PC-9 (cell line): ENCODE data around the gene AUH. TPM values are rescaled to one million over a fixed set of nuclear protein-coding genes. Genes with fewer than 3 reads are reported as not detected.
"Not testable (repeated sequence)": the region's sequence is repeated elsewhere in the genome, so short reads cannot be mapped to it uniquely, and the experiment has no call there.

ENCODE experiments used
- BruUV-seq: library from RNA; stranded (reverse); fragments of 400-500 nt; replicated peaks from 2 replicates; lab custom pipeline; 2021; lab: Mats Ljungman, UMichigan
- CTCF ChIA-PET: fragments of 300-600 bp; sonication (Branson Sonifier 250); formaldehyde crosslinking; loops from one replicate; lab custom pipeline; 2022; ENCODE audit warnings: antibody characterized with exemption; lab: Charles Lee
- POLR2A ChIA-PET: fragments of 300-600 bp; sonication (Branson Sonifier 250); formaldehyde crosslinking; loops from one replicate; lab custom pipeline; 2022; ENCODE audit warnings: antibody characterized with exemption; ENCODE audit not compliant: unreplicated experiment; lab: Charles Lee
- DNase-seq, 2 experiments: peaks; one replicate each; pipeline versions ENCODE4 v3.0.0 to v3.0.0-alpha.2; 2015 to 2022; ENCODE audit warnings: mixed read lengths in 1 of 2
- H2AFZ ChIP-seq: fragments of 200-600 bp; sonication (generic); 2 replicates; pipeline ENCODE4 v1.8.1; 2017; ENCODE audit warnings: antibody characterized with exemption
- H3F3A ChIP-seq: fragments of 200-600 bp; sonication (generic); 2 replicates; pipeline ENCODE4 v1.8.1; 2017; ENCODE audit warnings: antibody characterized with exemption, mild to moderate bottlenecking, low read depth; ENCODE audit not compliant: insufficient read depth
- H3K27ac ChIP-seq: fragments of 200-600 bp; sonication (generic); 2 replicates; pipeline ENCODE4 v1.6.1; 2016; ENCODE audit warnings: mixed run types
- H3K27me3 ChIP-seq: fragments of 200-600 bp; sonication (generic); 2 replicates; pipeline ENCODE4 v1.6.1; 2016; ENCODE audit warnings: low read depth, mixed run types; ENCODE audit not compliant: insufficient read depth
- H3K36me3 ChIP-seq: fragments of 200-600 bp; sonication (generic); 2 replicates; pipeline ENCODE4 v1.6.1; 2016; ENCODE audit warnings: low read depth, mixed run types
- H3K4me1 ChIP-seq: fragments of 200-600 bp; sonication (generic); replicated peaks from 2 replicates; pipeline ENCODE4 v1.6.1; 2016; ENCODE audit warnings: mixed run types; ENCODE audit not compliant: insufficient read depth
- H3K4me2 ChIP-seq: fragments of 200-600 bp; sonication (generic); 2 replicates; pipeline ENCODE4 v1.6.1; 2017; ENCODE audit warnings: mixed run types
- H3K4me3 ChIP-seq: fragments of 200-600 bp; sonication (generic); 2 replicates; pipeline ENCODE4 v1.6.1; 2016; ENCODE audit warnings: mixed run types
- H3K79me2 ChIP-seq: fragments of 200-600 bp; sonication (generic); 2 replicates; pipeline ENCODE4 v1.6.1; 2017; ENCODE audit warnings: low read depth, mixed run types
- H3K9me2 ChIP-seq: fragments of 200-600 bp; sonication (generic); 2 replicates; pipeline ENCODE4 v1.8.1; 2017; ENCODE audit warnings: mild to moderate bottlenecking; ENCODE audit not compliant: insufficient read depth
- H3K9me3 ChIP-seq: fragments of 200-600 bp; sonication (generic); 2 replicates; pipeline ENCODE4 v1.8.1; 2016; ENCODE audit warnings: low read depth; ENCODE audit not compliant: insufficient read depth
- H4K20me1 ChIP-seq: fragments of 200-600 bp; sonication (generic); 2 replicates; pipeline ENCODE4 v1.8.1; 2017; ENCODE audit not compliant: insufficient read depth
- CTCF ChIP-seq: fragments of 200-600 bp; sonication (generic); conservative IDR thresholded peaks from 2 replicates; pipeline ENCODE4 v1.6.1; 2017; ENCODE audit warnings: mixed run types, antibody characterized with exemption, mild to moderate bottlenecking, moderate library complexity
- EZH2 ChIP-seq: fragments of 200-600 bp; sonication (generic); IDR thresholded peaks from 2 replicates; pipeline ENCODE4 v1.8.0; 2017; ENCODE audit warnings: antibody characterized with exemption, low read depth
- intact Hi-C: fragments of 100-400 bp; cut with micrococcal nuclease; formaldehyde crosslinking; loops from one replicate; pipeline ENCODE4 v1.10.0; 2022; ENCODE audit not compliant: unreplicated experiment
- total RNA-seq: library from RNA; stranded (reverse); gene quantifications from 2 replicates; pipeline ENCODE4 v1.2.3, GENCODE V29; 2021

AUH gene
- total RNA-seq, 1 experiment from 2014 or later, result 24.9 TPM

- intact Hi-C loops, result no loop called here
- H3K36me3 ChIP-seq, result no peaks in the 10 kb centered on the region
- CTCF ChIA-PET, result no interaction called here
- POLR2A ChIA-PET, result no interaction called here
- peaks cover 8% of the 10 kb centered on the region; the same call in 1 of the 2 replicates for H3F3A ChIP-seq
- H2AFZ ChIP-seq, result no peak overlapping the region
- BruUV-seq, result no TSS peak
- no peak overlapping the region for H3K27ac ChIP-seq
- H3K9me3 ChIP-seq, result peaks cover 14% of the 10 kb centered on the region; the same call in 1 of the 2 replicates
- H3K27me3 ChIP-seq, result no peaks in the 10 kb centered on the region
- H3K4me3 ChIP-seq, result no peak overlapping the region
- TF ChIP-seq EZH2 (no peak), CTCF (no peak)
- no peaks in the 10 kb centered on the region for H4K20me1 ChIP-seq
- peaks cover 21% of the 10 kb centered on the region for H3K4me1 ChIP-seq
- no peak overlapping the region for H3K4me2 ChIP-seq
- no peak for DNase-seq
- H3K9me2 ChIP-seq, result no peaks in the 10 kb centered on the region; the same call in 1 of the 2 replicates
- H3K79me2 ChIP-seq, result no peaks in the 10 kb centered on the region
Observed at GRCh38 chr9:91202736-91203283, 158.9 kb downstream of the AUH start.

- Histone ChIP-seq H3K79me2 (no peaks in the 10 kb centered on the region), H3K27me3 (no peaks in the 10 kb centered on the region), H2AFZ (no peak overlapping the region), H3K4me3 (no peak overlapping the region), H3K4me2 (no peak overlapping the region), H3K36me3 (no peaks in the 10 kb centered on the region), H3K4me1 (peaks cover 38% of the 10 kb centered on the region), H3F3A (peaks cover 22% of the 10 kb centered on the region), H3K9me3 (peaks cover 14% of the 10 kb centered on the region; the same call in 1 of the 2 replicates), H4K20me1 (no peaks in the 10 kb centered on the region), H3K9me2 (no peaks in the 10 kb centered on the region; the same call in 1 of the 2 replicates), H3K27ac (0 out of 2 replicates have a peak overlapping the region, but pooled peaks have one; percentile 23)
- no peak for DNase-seq
- ChIA-PET POLR2A (no interaction called here), CTCF (no interaction called here)
- BruUV-seq, result no TSS peak
- TF ChIP-seq CTCF (no peak), EZH2 (no peak)
- intact Hi-C loops, result no loop called here
Observed at GRCh38 chr9:91200692-91201336, 160.9 kb downstream of the AUH start.

- peaks cover 47% of the 10 kb centered on the region for H3K4me1 ChIP-seq
- TF ChIP-seq CTCF, result no peak
- no peak for TF ChIP-seq EZH2
- no TSS peak for BruUV-seq
Observed at GRCh38 chr9:91199739-91200497, 161.8 kb downstream of the AUH start.

GRCh38 chr9:91198881-91199280 lies 162.8 kb downstream of the AUH start:
- H3F3A ChIP-seq, result peaks cover 30% of the 10 kb centered on the region
- H3K4me1 ChIP-seq, result peaks cover 57% of the 10 kb centered on the region

More at GRCh38 chr9:91199739-91200497, 161.8 kb downstream of the AUH start:
- Histone ChIP-seq H3K9me3 (peaks cover 14% of the 10 kb centered on the region; the same call in 1 of the 2 replicates), H3K4me2 (no peak overlapping the region), H2AFZ (no peak overlapping the region), H3K79me2 (peaks cover 3% of the 10 kb centered on the region; the same call in 1 of the 2 replicates), H3K4me3 (no peak overlapping the region), H4K20me1 (no peaks in the 10 kb centered on the region), H3K27me3 (no peaks in the 10 kb centered on the region), H3K27ac (0 out of 2 replicates have a peak overlapping the region, but pooled peaks have one; percentile 40), H3K36me3 (no peaks in the 10 kb centered on the region), H3K9me2 (no peaks in the 10 kb centered on the region; the same call in 1 of the 2 replicates), H3F3A (peaks cover 22% of the 10 kb centered on the region)
- ChIA-PET CTCF (no interaction called here), POLR2A (interaction anchor here (0.6 kb wide), 1 partner anchor 75 kb away, joined by 5 read pairs; no protein-coding TSS in a partner anchor)
- no peak for DNase-seq
- intact Hi-C loops, result loop anchor here (10.0 kb wide), 1 partner anchor 105 kb away; no protein-coding TSS in a partner anchor

More at GRCh38 chr9:91198881-91199280, 162.8 kb downstream of the AUH start:
- POLR2A ChIA-PET, result interaction anchor here (0.6 kb wide), 1 partner anchor 122 kb away, joined by 3 read pairs; no protein-coding TSS in a partner anchor
- H3K4me3 ChIP-seq, H3K27ac ChIP-seq, H3K36me3 ChIP-seq, H3K4me2 ChIP-seq, H3K27me3 ChIP-seq, H4K20me1 ChIP-seq, BruUV-seq, H3K9me2 ChIP-seq, H3K79me2 ChIP-seq, H2AFZ ChIP-seq, DNase-seq, CTCF ChIA-PET: not testable (repeated sequence)
- H3K9me3 ChIP-seq, result peaks cover 14% of the 10 kb centered on the region; the same call in 1 of the 2 replicates
- intact Hi-C loops, result loop anchor here (10.0 kb wide), 1 partner anchor 104 kb away; no protein-coding TSS in a partner anchor
